ENCODE measurements around the gene EVX2. TPM values are rescaled to one million over a fixed set of nuclear protein-coding genes. Genes with fewer than 3 reads are reported as not detected.

EVX2 gene
- total and polyA plus RNA-seq, 2 donors (not counting 1 experiment from before 2014, with no cell fraction given) = not detected

- peak overlapping the region; percentile 5 for H3K4me3 Mint-ChIP-seq
- H3K27ac ChIP-seq (ENCODE audit: low read length in 2 of 2) = no peak overlapping the region
- H4K20me1 ChIP-seq (ENCODE audit: control insufficient read depth, insufficient read depth, low read length, poor library complexity, severe bottlenecking) = no peaks in the 10 kb centered on the region
- H3K9me3 ChIP-seq (ENCODE audit: control extremely low read depth in 1 of 3, control insufficient read depth in 2 of 3, insufficient read depth in 1 of 3, low read length in 2 of 3) = peaks cover 0 to 54% (median 0%) of the 10 kb centered on the region in 3 donors
- H3K36me3 ChIP-seq (replicated peaks in 1 of 2; ENCODE audit: control extremely low read depth in 1 of 2, control insufficient read depth in 1 of 2, extremely low read depth in 1 of 2, insufficient read depth in 2 of 2, low read length in 1 of 2) = no peaks in the 10 kb centered on the region
- DNase-seq (no peak), ATAC-seq (ENCODE audit: low read depth) (no peak)
- H3K4me1 ChIP-seq (ENCODE audit: control insufficient read depth in 2 of 2, insufficient read depth in 2 of 2, low read length in 2 of 2) = peaks cover 3 to 36% of the 10 kb centered on the region in 2 donors
- ChIA-PET POLR2A (no interaction called here), CTCF (no interaction called here)
- peaks cover 79% of the 10 kb centered on the region for H3K27me3 Mint-ChIP-seq
- TF ChIP-seq CTCF (IDR thresholded peaks at IDR 0.05) (no peak), EZH2 (IDR thresholded peaks at IDR 0.05; ENCODE audit: borderline replicate concordance, insufficient read depth, low read depth, low read length, poor library complexity, severe bottlenecking) (no peak)
- H3K4me3 ChIP-seq (ENCODE audit: control extremely low read depth in 1 of 5, extremely low read depth in 1 of 5, insufficient read depth in 1 of 5, low read depth in 2 of 5, low read length in 4 of 5) = no peak overlapping the region
- peaks cover 11% of the 10 kb centered on the region for H3K4me1 Mint-ChIP-seq
- no peak overlapping the region for H3K27ac Mint-ChIP-seq
- H2AFZ ChIP-seq (ENCODE audit: insufficient read depth, low read depth, low read length, poor library complexity, severe bottlenecking) = no peak overlapping the region
- peaks cover 2% of the 10 kb centered on the region for H3K9me3 Mint-ChIP-seq (ENCODE audit: insufficient read depth)
- H3K79me2 ChIP-seq (ENCODE audit: control insufficient read depth, insufficient read depth, low read length) = no peaks in the 10 kb centered on the region
- no peak overlapping the region for H3K4me2 ChIP-seq (replicated peaks; ENCODE audit: low read depth, low read length, poor library complexity, severe bottlenecking)
- 10% methylated on average over 50 of the region's 56 CpGs for WGBS (ENCODE audit: insufficient coverage)
- no peak overlapping the region for H3K9ac ChIP-seq (ENCODE audit: low read length)
- intact Hi-C loops (cut with micrococcal nuclease) = no loop called here
- H3K27me3 ChIP-seq (replicated peaks in 1 of 4; ENCODE audit: control extremely low read depth in 1 of 4, control insufficient read depth in 3 of 4, insufficient read depth in 4 of 4, low read length in 3 of 4) = peaks cover 0 to 90% (median 53%) of the 10 kb centered on the region in 4 experiments
These were observed 20.7 kb upstream of the EVX2 start for GRCh38 chr2:176104316-176105077.

GRCh38 chr2:176103742-176104315, 20.1 kb upstream of the EVX2 start:
- no peaks in the 10 kb centered on the region for H3K79me2 ChIP-seq (ENCODE audit: control insufficient read depth, insufficient read depth, low read length)
- H3K36me3 ChIP-seq (replicated peaks in 1 of 2; ENCODE audit: control extremely low read depth in 1 of 2, control insufficient read depth in 1 of 2, extremely low read depth in 1 of 2, insufficient read depth in 2 of 2, low read length in 1 of 2) = no peaks in the 10 kb centered on the region
- Mint-ChIP-seq H3K4me1 (peaks cover 11% of the 10 kb centered on the region), H3K27ac (no peak overlapping the region), H3K4me3 (no peak overlapping the region), H3K27me3 (peaks cover 79% of the 10 kb centered on the region), H3K9me3 (ENCODE audit: insufficient read depth) (no peaks in the 10 kb centered on the region)
- H2AFZ ChIP-seq (ENCODE audit: insufficient read depth, low read depth, low read length, poor library complexity, severe bottlenecking) = no peak overlapping the region
- TF ChIP-seq CTCF (IDR thresholded peaks at IDR 0.05) (no peak), EZH2 (IDR thresholded peaks at IDR 0.05; ENCODE audit: borderline replicate concordance, insufficient read depth, low read depth, low read length, poor library complexity, severe bottlenecking) (no peak)
- ATAC-seq (ENCODE audit: low read depth) (no peak), DNase-seq (no peak)
- peaks cover 0 to 55% (median 0%) of the 10 kb centered on the region in 3 donors for H3K9me3 ChIP-seq (ENCODE audit: control extremely low read depth in 1 of 3, control insufficient read depth in 2 of 3, insufficient read depth in 1 of 3, low read length in 2 of 3)
- no peak overlapping the region for H3K4me2 ChIP-seq (replicated peaks; ENCODE audit: low read depth, low read length, poor library complexity, severe bottlenecking)
- no peaks in the 10 kb centered on the region for H4K20me1 ChIP-seq (ENCODE audit: control insufficient read depth, insufficient read depth, low read length, poor library complexity, severe bottlenecking)
- 10% methylated on average over 5 of the region's 17 CpGs for WGBS (ENCODE audit: insufficient coverage)
- ChIA-PET CTCF (no interaction called here), POLR2A (no interaction called here)
- H3K9ac ChIP-seq (ENCODE audit: low read length) = no peak overlapping the region
- H3K27me3 ChIP-seq (replicated peaks in 1 of 4; ENCODE audit: control extremely low read depth in 1 of 4, control insufficient read depth in 3 of 4, insufficient read depth in 4 of 4, low read length in 3 of 4) = peaks cover 0 to 90% (median 55%) of the 10 kb centered on the region in 4 experiments
- intact Hi-C loops (cut with micrococcal nuclease) = no loop called here
- no peak overlapping the region for H3K4me3 ChIP-seq (ENCODE audit: control extremely low read depth in 1 of 5, extremely low read depth in 1 of 5, insufficient read depth in 1 of 5, low read depth in 2 of 5, low read length in 4 of 5)
- peaks cover 3 to 36% of the 10 kb centered on the region in 2 donors for H3K4me1 ChIP-seq (ENCODE audit: control insufficient read depth in 2 of 2, insufficient read depth in 2 of 2, low read length in 2 of 2)
- no peak overlapping the region for H3K27ac ChIP-seq (ENCODE audit: low read length in 2 of 2)
